Left ventricle myocardium inferior (tissue), 1 donor: ENCODE measurements around the gene HAUS3. TPM values are rescaled to one million over a fixed set of nuclear protein-coding genes. Genes with fewer than 3 reads are reported as not detected.
"Not testable (repeated sequence)": the region's sequence is repeated elsewhere in the genome, so short reads cannot be mapped to it uniquely, and the experiment has no call there.

Source experiments
- DNase-seq: peaks from one replicate; pipeline ENCODE4 v3.0.0-alpha.2; 2020
- H3K27ac ChIP-seq: fragments of 200-600 bp; replicated peaks from 2 replicates; pipeline ENCODE4 v1.8.0; 2021
- H3K27me3 ChIP-seq: fragments of 200-600 bp; 2 replicates; pipeline ENCODE4 v1.8.0; 2021; ENCODE audit warnings: low read depth
- H3K36me3 ChIP-seq: fragments of 200-600 bp; 2 replicates; pipeline ENCODE4 v1.8.0; 2021
- H3K4me1 ChIP-seq: fragments of 200-600 bp; 2 replicates; pipeline ENCODE4 v1.8.0; 2021
- H3K4me3 ChIP-seq: fragments of 200-600 bp; 2 replicates; pipeline ENCODE4 v1.8.0; 2021; ENCODE audit warnings: mild to moderate bottlenecking, moderate library complexity
- H3K9me3 ChIP-seq: fragments of 200-600 bp; replicated peaks from 2 replicates; pipeline ENCODE4 v1.8.0; 2021
- CTCF ChIP-seq: fragments of 200-600 bp; IDR thresholded peaks from 2 replicates; pipeline ENCODE4 v1.8.0; 2021; ENCODE audit warnings: antibody characterized with exemption, mild to moderate bottlenecking, borderline replicate concordance
- intact Hi-C: fragments of 100-400 bp; cut with micrococcal nuclease; formaldehyde crosslinking; loops from one replicate; pipeline ENCODE4 v1.11.0; 2022
- total RNA-seq: library from RNA; stranded (reverse); fragmentation: NEBNext Ultra II Directional; extraction: Animal tissue kit (Norgen Biotek cat#: 25700); gene quantifications from one replicate; pipeline ENCODE4 v1.2.1, GENCODE V29; 2021
- donor health status: DM: no; HTN: yes; CAD: no; lungs with severe emphysema.

HAUS3 gene
- total RNA-seq, 1 donor from 2014 or later, result 6.4 TPM

GRCh38 chr4:2276581-2277325 is 34.8 kb upstream of the HAUS3 start:
- H3K27me3 ChIP-seq, result no peaks in the 10 kb centered on the region
- no peak for TF ChIP-seq CTCF
- H3K36me3 ChIP-seq, result no peaks in the 10 kb centered on the region
- DNase-seq, result no peak
- no peak overlapping the region for H3K27ac ChIP-seq
- no peak overlapping the region for H3K4me3 ChIP-seq
- H3K9me3 ChIP-seq, result no peaks in the 10 kb centered on the region
- no peaks in the 10 kb centered on the region for H3K4me1 ChIP-seq
- intact Hi-C loops, result no loop called here

- TF ChIP-seq CTCF, result no peak
- Histone ChIP-seq H3K27me3 (no peaks in the 10 kb centered on the region), H3K4me1 (no peaks in the 10 kb centered on the region), H3K9me3 (no peaks in the 10 kb centered on the region), H3K27ac (no peak overlapping the region), H3K36me3 (peaks cover 3% of the 10 kb centered on the region), H3K4me3 (no peak overlapping the region)
- intact Hi-C loops, result no loop called here
- DNase-seq, result no peak
Observed at GRCh38 chr4:2275546-2276251, 33.8 kb upstream of the HAUS3 start.

GRCh38 chr4:2275044-2275397 is 33.1 kb upstream of the HAUS3 start:
- intact Hi-C loops, H3K36me3 ChIP-seq, H3K27me3 ChIP-seq, H3K9me3 ChIP-seq, H3K4me3 ChIP-seq, H3K4me1 ChIP-seq, DNase-seq, H3K27ac ChIP-seq: not testable (repeated sequence)

GRCh38 chr4:2274320-2275043 is 32.6 kb upstream of the HAUS3 start:
- TF ChIP-seq CTCF, result no peak
- no peak overlapping the region for H3K27ac ChIP-seq
- H3K27me3 ChIP-seq, result no peaks in the 10 kb centered on the region
- intact Hi-C loops, result no loop called here
- no peak for DNase-seq
- H3K36me3 ChIP-seq, result peaks cover 6% of the 10 kb centered on the region
- no peak overlapping the region for H3K4me3 ChIP-seq
- H3K4me1 ChIP-seq, result peaks cover 5% of the 10 kb centered on the region
- no peaks in the 10 kb centered on the region for H3K9me3 ChIP-seq

- Histone ChIP-seq H3K9me3 (no peaks in the 10 kb centered on the region), H3K4me1 (peaks cover 12% of the 10 kb centered on the region), H3K27ac (no peak overlapping the region), H3K27me3 (no peaks in the 10 kb centered on the region), H3K4me3 (no peak overlapping the region), H3K36me3 (peaks cover 6% of the 10 kb centered on the region)
- no peak for TF ChIP-seq CTCF
- intact Hi-C loops, result no loop called here
- no peak for DNase-seq
Observed at GRCh38 chr4:2273657-2274319, 31.9 kb upstream of the HAUS3 start.
